DMS114 treated with DMSO at 0.1 percent for 48 hours (cell line): Measurements from ENCODE around the gene COX4I1.
"Not testable (repeated sequence)": the region's sequence is repeated elsewhere in the genome, so short reads cannot be mapped to it uniquely, and the experiment has no call there.

ENCODE experiments used
- DNase-seq: peaks from one replicate; lab custom pipeline; 2025; ENCODE audit not compliant: unreplicated experiment; lab: John Stamatoyannopoulos, UW

The COX4I1 gene

GRCh38 chr16:85823328-85823920 is 23.9 kb downstream of the COX4I1 start:
- DNase-seq = no peak

GRCh38 chr16:85824161-85825135 is 25.0 kb downstream of the COX4I1 start:
- DNase-seq = no peak

- DNase-seq = no peak
These were observed 25.8 kb downstream of the COX4I1 start for GRCh38 chr16:85825326-85825725.

- DNase-seq = no peak
These were observed 27.3 kb downstream of the COX4I1 start for GRCh38 chr16:85826686-85827247.

GRCh38 chr16:85828166-85828565 is 28.7 kb downstream of the COX4I1 start:
- DNase-seq = no peak

GRCh38 chr16:85829171-85829719 is 29.8 kb downstream of the COX4I1 start:
- DNase-seq = no peak

GRCh38 chr16:85829751-85830445 is 30.4 kb downstream of the COX4I1 start:
- no peak for DNase-seq

- no peak for DNase-seq
These were observed 31.3 kb downstream of the COX4I1 start for GRCh38 chr16:85830821-85831220.

- no peak for DNase-seq
These were observed 33.2 kb downstream of the COX4I1 start for GRCh38 chr16:85832570-85833218.

GRCh38 chr16:85833219-85833920 is 33.9 kb downstream of the COX4I1 start:
- DNase-seq = no peak

- no peak for DNase-seq
These were observed 35.2 kb downstream of the COX4I1 start for GRCh38 chr16:85834741-85835140.

- no peak for DNase-seq
These were observed 35.8 kb downstream of the COX4I1 start for GRCh38 chr16:85835227-85835751.

GRCh38 chr16:85835956-85836705 is 36.6 kb downstream of the COX4I1 start:
- no peak for DNase-seq

- no peak for DNase-seq
These were observed 37.4 kb downstream of the COX4I1 start for GRCh38 chr16:85836706-85837582.

GRCh38 chr16:85837654-85838053 is 38.2 kb downstream of the COX4I1 start:
- not testable (repeated sequence) for DNase-seq

- DNase-seq = no peak
These were observed 38.9 kb downstream of the COX4I1 start for GRCh38 chr16:85838381-85838780.

GRCh38 chr16:85838876-85839585 is 39.5 kb downstream of the COX4I1 start:
- DNase-seq = no peak
